GM12878 (cell line): ENCODE measurements around the gene SGTB.

Experiments
- EZH2 ChIP-seq: IDR thresholded peaks from 2 replicates; pipeline ENCODE4 v1.6.1; 2012; ENCODE audit warnings: low read depth, mild to moderate bottlenecking, control low read depth, inconsistent platforms, low read length, borderline replicate concordance; ENCODE audit not compliant: control insufficient read depth
- FOXM1 ChIP-seq: IDR thresholded peaks from 2 replicates; pipeline ENCODE4 v1.6.1; 2012; ENCODE audit warnings: low read depth, mild to moderate bottlenecking, inconsistent platforms, low read length, moderate library complexity
- RAD21 ChIP-seq: IDR thresholded peaks from 2 replicates; pipeline ENCODE4 v1.6.1; 2011; ENCODE audit warnings: mild to moderate bottlenecking, low read depth, low read length, moderate library complexity; ENCODE audit not compliant: insufficient read depth
- TF ChIP-seq, protein P1 (sequence below), 3 experiments: IDR thresholded peaks in 2 of 3; conservative IDR thresholded peaks in 1 of 3; 2 replicates each; pipeline ENCODE4 v1.5.1; 2011; ENCODE audit warnings: low read depth in 3 of 3, low read length in 3 of 3, mild to moderate bottlenecking in 3 of 3, control low read depth in 2 of 3, moderate library complexity in 2 of 3, inconsistent platforms in 1 of 3, mixed read lengths in 1 of 3; ENCODE audit not compliant: control insufficient read depth in 2 of 3, insufficient read depth in 1 of 3; ENCODE audit errors: extremely low read depth in 1 of 3

DNA sequence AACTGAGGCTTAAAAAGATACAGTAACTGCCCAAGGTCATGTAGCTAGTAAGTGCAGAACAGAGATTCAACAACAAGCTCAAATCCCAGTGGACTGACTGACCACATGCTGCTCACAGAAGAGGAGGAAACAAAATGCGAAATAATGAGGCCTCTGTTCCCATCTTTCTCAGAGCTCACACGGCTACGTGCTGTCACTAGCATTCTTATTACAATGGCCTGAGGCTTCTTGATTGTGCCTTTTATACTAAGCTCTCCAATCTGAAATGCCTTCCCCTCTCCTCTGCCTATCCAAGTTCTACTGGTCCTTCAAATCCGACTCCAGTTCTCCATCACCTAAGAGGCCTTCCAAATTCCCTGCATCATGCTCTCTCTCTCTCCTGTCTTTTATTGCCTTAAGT, 26.0 kb downstream of the SGTB start:
- TF ChIP-seq RAD21, result no peak
- no peak for TF ChIP-seq EZH2
- TF ChIP-seq, protein P1, sequence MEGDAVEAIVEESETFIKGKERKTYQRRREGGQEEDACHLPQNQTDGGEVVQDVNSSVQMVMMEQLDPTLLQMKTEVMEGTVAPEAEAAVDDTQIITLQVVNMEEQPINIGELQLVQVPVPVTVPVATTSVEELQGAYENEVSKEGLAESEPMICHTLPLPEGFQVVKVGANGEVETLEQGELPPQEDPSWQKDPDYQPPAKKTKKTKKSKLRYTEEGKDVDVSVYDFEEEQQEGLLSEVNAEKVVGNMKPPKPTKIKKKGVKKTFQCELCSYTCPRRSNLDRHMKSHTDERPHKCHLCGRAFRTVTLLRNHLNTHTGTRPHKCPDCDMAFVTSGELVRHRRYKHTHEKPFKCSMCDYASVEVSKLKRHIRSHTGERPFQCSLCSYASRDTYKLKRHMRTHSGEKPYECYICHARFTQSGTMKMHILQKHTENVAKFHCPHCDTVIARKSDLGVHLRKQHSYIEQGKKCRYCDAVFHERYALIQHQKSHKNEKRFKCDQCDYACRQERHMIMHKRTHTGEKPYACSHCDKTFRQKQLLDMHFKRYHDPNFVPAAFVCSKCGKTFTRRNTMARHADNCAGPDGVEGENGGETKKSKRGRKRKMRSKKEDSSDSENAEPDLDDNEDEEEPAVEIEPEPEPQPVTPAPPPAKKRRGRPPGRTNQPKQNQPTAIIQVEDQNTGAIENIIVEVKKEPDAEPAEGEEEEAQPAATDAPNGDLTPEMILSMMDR (IDR thresholded peaks at IDR 0.05 in 2 of 3, conservative IDR thresholded peaks at IDR 0.05 in 1 of 3; ENCODE audit: control insufficient read depth in 2 of 3, extremely low read depth in 1 of 3, insufficient read depth in 1 of 3, low read depth in 3 of 3, low read length in 3 of 3), result no peak
- no peak for TF ChIP-seq FOXM1
